Pancreas (tissue), 10 donors: ENCODE data around the gene ALPL. TPM values are rescaled to one million over a fixed set of nuclear protein-coding genes. Genes with fewer than 3 reads are reported as not detected.

Experiments
- ATAC-seq, 4 donors: fragments of 200-7000 bp; cut with Tn5 transposase; one replicate each; pipeline versions ENCODE4 v1.8.0 to v1.9.1; 2020; ENCODE audit warnings: mild to moderate bottlenecking in 4 of 4, moderate library complexity in 4 of 4
- DNase-seq, 6 donors: peaks; one replicate each; pipeline ENCODE4 v3.0.0-alpha.2; 2020
- FAIRE-seq: peaks from 2 replicates; lab custom pipeline; 2012; peaks lifted over from hg19 to GRCh38; lab: Jason Lieb, UNC
- H3K27ac ChIP-seq, 4 donors: fragments of 200-600 bp; sonication (generic); 1 replicate in 3 of 4; 2 replicates in 1 of 4; pipeline versions ENCODE4 v1.5.0 to v1.8.0; 2020
- H3K27me3 ChIP-seq, 4 donors: fragments of 200-600 bp; one replicate each; pipeline ENCODE4 v1.8.0; 2021
- H3K36me3 ChIP-seq, 3 donors: fragments of 200-600 bp; sonication (generic) in 1 of 3; one replicate each; pipeline versions ENCODE4 v1.5.0 to v1.8.0; 2020 to 2021
- H3K4me1 ChIP-seq, 3 donors: fragments of 200-600 bp; one replicate each; pipeline ENCODE4 v1.8.0; 2021
- H3K4me3 ChIP-seq, 4 donors: fragments of 200-600 bp; sonication (generic) in 2 of 4; one replicate each; pipeline versions ENCODE4 v1.5.0 to v1.8.0; 2020 to 2021
- H3K9me3 ChIP-seq, 4 donors: fragments of 200-600 bp; one replicate each; pipeline ENCODE4 v1.8.0; 2021
- CTCF ChIP-seq, 4 donors: fragments of 200-600 bp; sonication (generic) in 3 of 4; IDR thresholded peaks; one replicate each; pipeline versions ENCODE4 v1.5.0 to v1.8.0; 2021; ENCODE audit warnings: antibody characterized with exemption in 4 of 4
- WGBS, 2 donors: extraction: QIAGEN DNeasy Blood & Tissue Kit; methylation state at CpG; one replicate each; pipeline ENCODE4 v1.1.7; 2013; 5-methylcytosine and 5-hydroxymethylcytosine counted together
- intact Hi-C, 3 donors: fragments of 100-400 bp; cut with DNase I; formaldehyde crosslinking; loops; one replicate each; pipeline versions ENCODE4 v1.11.1 to v1.14.2; 2022
- polyA plus RNA-seq, 2 donors: library from polyadenylated mRNA; stranded (reverse); fragments of 200-250 nt; gene quantifications; one replicate each; pipeline ENCODE4 v1.2.3, GENCODE V29; 2013
- total RNA-seq, 6 donors: library from RNA; stranded (reverse); fragmentation: NEBNext Ultra II Directional in 4 of 6; extraction: Animal tissue kit (Norgen Biotek cat#: 25700) in 4 of 6; gene quantifications; one replicate each; pipeline versions ENCODE4 v1.2.1 to v1.2.4, GENCODE V29; 2021 to 2023
- donor health status: healthy with polysubstance abuse.
- donor health status: DM: no; HTN: no; CAD: no; lungs with moderate emphysema.
- donor health status: DM: no; HTN: no; CAD: no.
- donor health status: control.
- donor health status: control.
- donor health status: Bipolar disorder and iron deficiency.
- donor health status: DM: yes; HTN: yes; CAD: no.
- donor health status: DM: no; HTN: no; CAD: no.
- donor health status: DM: no; HTN: no; CAD: no.
- donor health status: DM: yes; HTN: yes; CAD: no.

ALPL gene
- total and polyA plus RNA-seq, 8 donors = 0.63 to 6.7 (median 3.0) TPM

- Histone ChIP-seq H3K36me3 (no peaks in the 10 kb centered on the region), H3K4me3 (no peak overlapping the region), H3K27ac (no peak overlapping the region), H3K27me3 (no peaks in the 10 kb centered on the region), H3K4me1 (no peaks in the 10 kb centered on the region), H3K9me3 (no peaks in the 10 kb centered on the region)
- DNase-seq (peak in 5 of 6 donors; percentile 54 to 81 (median 73)), ATAC-seq (peak; percentile 81 to 94 (median 90)), FAIRE-seq (no peak)
- WGBS, 2 donors = 3 to 5% methylated on average over 11 of the region's 11 CpGs
- peak in 1 of 4 donors; percentile 24 for TF ChIP-seq CTCF (IDR thresholded peaks at IDR 0.05)
- intact Hi-C loops = loop anchor here in 2 of 3 donors (5.0 to 10.0 kb wide), 3 partner anchors 62 to 199 kb away; partner anchors contain the start of gene ALPL (in 1 of the 2)
Measured at GRCh38 chr1:21573971-21574465, 64.8 kb downstream of the ALPL start.

GRCh38 chr1:21574466-21575151, 65.4 kb downstream of the ALPL start:
- no peak overlapping the region for H3K4me3 ChIP-seq
- H3K27ac ChIP-seq = no peak overlapping the region
- intact Hi-C loops = loop anchor here in 2 of 3 donors (5.0 to 10.0 kb wide), 3 partner anchors 62 to 200 kb away; partner anchors contain the start of gene ALPL (in 1 of the 2)
- DNase-seq (no peak), ATAC-seq (peak in 3 of 4 donors; percentile 10 to 34 (median 16)), FAIRE-seq (no peak)
- H3K36me3 ChIP-seq = no peaks in the 10 kb centered on the region
- no peak for TF ChIP-seq CTCF (IDR thresholded peaks at IDR 0.05)
- WGBS, 2 donors = 53 to 58% methylated on average over 30 to 31 of the region's 31 CpGs
- H3K27me3 ChIP-seq = no peaks in the 10 kb centered on the region
- no peaks in the 10 kb centered on the region for H3K4me1 ChIP-seq
- no peaks in the 10 kb centered on the region for H3K9me3 ChIP-seq

- ATAC-seq = no peak
- Histone ChIP-seq H3K4me3 (no peak overlapping the region), H3K4me1 (no peaks in the 10 kb centered on the region), H3K27me3 (no peaks in the 10 kb centered on the region), H3K27ac (no peak overlapping the region), H3K36me3 (no peaks in the 10 kb centered on the region), H3K9me3 (no peaks in the 10 kb centered on the region)
- intact Hi-C loops = loop anchor here in 2 of 3 donors (10.0 kb wide), 2 partner anchors 71 to 201 kb away; partner anchors contain the start of gene ALPL (in 1 of the 2)
- 88 to 89% methylated on average over 18 of the region's 18 CpGs for WGBS, 2 donors
- TF ChIP-seq CTCF (IDR thresholded peaks at IDR 0.05) = no peak
- no peak for DNase-seq
- FAIRE-seq = no peak
Measured at GRCh38 chr1:21575351-21575942, 66.2 kb downstream of the ALPL start.

GRCh38 chr1:21576031-21576797, 67.0 kb downstream of the ALPL start:
- intact Hi-C loops = loop anchor here in 2 of 3 donors (10.0 kb wide), 2 partner anchors 71 to 201 kb away; partner anchors contain the start of gene ALPL (in 1 of the 2)
- H3K4me1 ChIP-seq = no peaks in the 10 kb centered on the region
- no peak overlapping the region for H3K27ac ChIP-seq
- H3K9me3 ChIP-seq = no peaks in the 10 kb centered on the region
- no peak for TF ChIP-seq CTCF (IDR thresholded peaks at IDR 0.05)
- FAIRE-seq (no peak), ATAC-seq (no peak), DNase-seq (no peak)
- H3K27me3 ChIP-seq = no peaks in the 10 kb centered on the region
- 84% methylated on average over 7 of the region's 7 CpGs for WGBS, 2 donors
- H3K4me3 ChIP-seq = no peak overlapping the region
- H3K36me3 ChIP-seq = no peaks in the 10 kb centered on the region
